T-helper 22 cell (primary cell): ENCODE results near the gene STARD3.
"Not testable (repeated sequence)": the region's sequence is repeated elsewhere in the genome, so short reads cannot be mapped to it uniquely, and the experiment has no call there.

Experiments used
- DNase-seq: peaks from one replicate; pipeline ENCODE4 v3.0.0-alpha.2; 2020; ENCODE audit warnings: low read depth

The STARD3 gene

GRCh38 chr17:39695089-39695474 lies 58.1 kb downstream of the STARD3 start:
- DNase-seq: no peak

GRCh38 chr17:39696731-39697130 lies 59.8 kb downstream of the STARD3 start:
- DNase-seq: no peak

GRCh38 chr17:39697961-39698360 lies 61.0 kb downstream of the STARD3 start:
- DNase-seq: no peak

GRCh38 chr17:39699157-39699817 lies 62.3 kb downstream of the STARD3 start:
- not testable (repeated sequence) for DNase-seq

GRCh38 chr17:39699818-39700147 lies 62.8 kb downstream of the STARD3 start, which contains the start of gene ERBB2:
Gene ERBB2 (plus strand): TSS chr17:39700064. CDS start chr17:39700239, 175 bp downstream.
- DNase-seq: no peak

GRCh38 chr17:39700148-39700987 lies 63.4 kb downstream of the STARD3 start:
- DNase-seq: no peak

GRCh38 chr17:39701012-39701783 lies 64.3 kb downstream of the STARD3 start:
- DNase-seq: no peak

- no peak for DNase-seq
Measured at GRCh38 chr17:39701784-39702422, 65.0 kb downstream of the STARD3 start.

GRCh38 chr17:39702901-39703893 lies 66.3 kb downstream of the STARD3 start:
- DNase-seq: no peak

- DNase-seq: no peak
Measured at GRCh38 chr17:39703913-39704312, 67.0 kb downstream of the STARD3 start.

GRCh38 chr17:39704821-39705551 lies 68.0 kb downstream of the STARD3 start:
- DNase-seq: no peak

- DNase-seq: no peak
Measured at GRCh38 chr17:39705786-39706348, 68.9 kb downstream of the STARD3 start.

- no peak for DNase-seq
Measured at GRCh38 chr17:39706383-39706782, 69.4 kb downstream of the STARD3 start.

GRCh38 chr17:39706921-39707337 lies 70.0 kb downstream of the STARD3 start:
- DNase-seq: no peak

- no peak for DNase-seq
Measured at GRCh38 chr17:39709319-39709997, 72.5 kb downstream of the STARD3 start.

- no peak for DNase-seq
Measured at GRCh38 chr17:39709998-39710964, 73.3 kb downstream of the STARD3 start.

- DNase-seq: not testable (repeated sequence)
Measured at GRCh38 chr17:39711071-39711470, 74.1 kb downstream of the STARD3 start.

- no peak for DNase-seq
Measured at GRCh38 chr17:39711851-39712250, 74.9 kb downstream of the STARD3 start.
